GM18511 (cell line): Measurements from ENCODE around the gene PIEZO2.
"Not testable (repeated sequence)": the region's sequence is repeated elsewhere in the genome, so short reads cannot be mapped to it uniquely, and the experiment has no call there.

Source experiments
- ATAC-seq: cut with Tn5 transposase; IDR thresholded peaks from one replicate; pipeline ENCODE4 v1.9.1; 2021; ENCODE audit warnings: mild to moderate bottlenecking, moderate library complexity; ENCODE audit not compliant: unreplicated experiment

Gene PIEZO2

DNA sequence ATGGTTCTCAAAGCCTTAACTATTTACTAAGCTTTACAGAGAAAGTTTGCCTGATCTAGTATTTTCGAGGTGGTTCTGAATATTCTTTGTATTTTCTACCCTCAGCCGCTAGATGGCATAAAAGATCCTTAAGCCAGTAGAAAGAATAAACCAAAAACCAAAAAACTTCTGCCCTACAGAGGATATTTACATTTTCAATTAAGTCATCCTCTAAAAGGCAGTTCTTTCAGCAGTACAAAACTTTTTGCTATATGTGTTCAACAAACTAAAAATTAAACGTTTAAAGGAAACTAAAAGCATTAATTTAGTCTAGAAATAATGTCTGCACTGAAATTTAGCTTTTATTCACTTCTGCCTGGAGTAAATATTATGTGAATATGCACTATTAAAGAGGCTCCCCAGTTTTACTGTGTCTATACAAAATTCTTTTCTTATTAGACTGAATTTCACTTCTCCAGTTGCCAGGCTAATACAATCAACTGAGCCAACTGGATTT, 297.5 kb downstream of the PIEZO2 start:
- no peak for ATAC-seq

DNA sequence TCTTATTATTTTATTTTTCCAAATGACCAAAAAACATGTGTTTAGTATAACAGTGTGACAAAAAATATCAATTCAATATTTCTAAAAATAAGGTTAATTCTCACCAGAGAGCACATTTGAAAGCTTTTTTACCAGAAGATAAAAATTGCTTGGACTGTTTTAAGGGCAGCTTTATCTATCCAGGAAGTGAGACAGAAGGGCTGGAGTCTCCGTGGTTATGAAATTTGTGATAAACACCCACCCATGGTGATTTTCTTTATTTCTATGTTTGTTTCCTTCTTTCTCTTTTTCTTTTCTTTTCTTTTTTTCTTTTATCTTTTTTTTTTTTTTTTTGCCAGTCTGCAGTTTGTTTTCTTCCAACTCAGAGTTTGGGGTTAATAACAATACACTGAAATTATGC, 298.5 kb downstream of the PIEZO2 start:
- ATAC-seq, result no peak

DNA sequence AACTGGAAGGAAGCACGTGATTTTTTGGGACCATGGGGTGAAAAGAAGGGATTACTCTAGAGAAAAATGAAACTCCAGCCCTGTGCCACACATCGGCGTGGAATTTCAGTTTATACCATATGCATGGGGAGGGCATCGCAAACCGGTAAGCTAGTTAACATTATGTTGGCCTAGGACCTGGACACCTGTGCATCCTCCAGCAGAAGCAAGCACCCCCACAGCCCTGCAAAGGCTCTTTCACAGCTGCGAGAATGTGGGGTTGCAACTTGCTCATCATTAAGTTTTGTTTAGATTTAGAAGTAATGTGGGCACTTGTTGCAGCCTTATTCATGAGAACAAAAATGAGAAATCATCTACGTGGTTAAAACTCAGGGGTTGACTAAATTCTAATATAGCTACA, 299.2 kb downstream of the PIEZO2 start:
- ATAC-seq, result no peak

DNA sequence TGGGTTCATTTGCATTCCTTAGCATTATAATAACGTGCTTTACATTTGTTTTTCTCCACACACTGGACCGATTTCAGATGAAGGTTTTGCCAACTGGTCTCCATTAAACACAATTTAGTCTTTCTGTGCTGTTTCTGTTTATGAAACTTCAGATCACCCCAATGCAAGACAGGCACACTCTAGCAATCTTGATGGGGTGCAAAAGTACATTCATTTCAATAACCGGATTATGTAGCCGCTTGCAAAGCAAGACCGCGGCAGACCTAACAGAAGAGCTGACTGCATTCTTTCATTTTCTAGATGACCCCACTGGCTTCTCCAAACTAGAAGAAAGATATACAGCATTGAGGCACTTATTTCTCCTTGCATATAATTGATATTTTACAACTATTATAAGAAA, 301.5 kb downstream of the PIEZO2 start:
- no peak for ATAC-seq

DNA sequence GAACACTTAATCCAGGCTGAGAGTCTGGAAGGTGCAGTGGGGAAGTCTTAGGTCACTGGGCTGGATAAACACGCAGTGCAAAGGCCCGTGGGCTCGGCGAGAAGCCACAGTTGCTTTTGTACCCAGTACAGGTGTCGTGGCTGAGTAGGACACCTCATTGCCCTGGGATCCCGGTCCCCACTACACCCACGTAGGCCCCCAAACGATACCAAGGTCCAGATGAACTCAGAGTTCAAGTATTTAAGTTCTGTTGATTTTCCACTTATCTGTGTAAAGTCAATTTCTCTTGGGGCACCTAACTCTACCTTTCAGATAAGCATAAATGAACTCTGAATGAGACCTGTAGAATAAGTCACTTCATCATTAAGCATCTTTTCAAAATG, 302.0 kb downstream of the PIEZO2 start:
- ATAC-seq, result no peak

DNA sequence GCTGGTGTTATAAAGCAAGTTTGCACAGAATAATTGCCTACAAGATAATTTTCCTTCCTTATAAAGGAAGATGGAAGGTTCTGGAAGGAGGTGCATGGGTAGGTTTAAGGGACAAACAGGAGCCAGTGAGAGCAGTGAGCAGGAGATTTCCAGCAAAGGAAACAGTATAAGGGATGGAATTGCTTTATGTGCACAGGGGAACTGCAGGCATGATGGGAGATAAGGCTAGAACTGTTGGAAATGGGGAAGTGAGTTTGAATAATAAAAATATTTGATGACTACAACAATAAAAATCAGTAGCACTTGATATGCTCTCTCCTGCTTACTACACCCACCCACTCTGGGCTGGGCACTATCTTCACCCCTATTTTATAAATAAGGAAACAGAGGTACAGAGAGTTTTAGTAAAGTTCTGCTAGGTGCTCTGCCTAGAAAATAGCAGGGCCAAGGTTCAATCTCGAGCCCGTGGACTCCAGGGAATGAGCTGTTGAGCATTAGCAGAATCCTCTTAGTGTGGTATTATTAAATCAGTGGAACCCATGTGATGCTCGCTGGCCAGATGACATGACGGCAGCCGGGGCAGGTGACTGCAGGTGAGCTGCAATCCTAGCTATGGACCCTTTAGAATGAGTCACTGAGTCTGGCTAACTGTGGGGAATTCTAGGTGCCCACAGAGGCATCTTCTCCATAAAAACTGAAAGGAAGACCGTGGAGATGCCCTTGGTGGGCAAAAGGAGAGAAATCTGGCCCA, 302.5 kb downstream of the PIEZO2 start:
- ATAC-seq, result no peak

DNA sequence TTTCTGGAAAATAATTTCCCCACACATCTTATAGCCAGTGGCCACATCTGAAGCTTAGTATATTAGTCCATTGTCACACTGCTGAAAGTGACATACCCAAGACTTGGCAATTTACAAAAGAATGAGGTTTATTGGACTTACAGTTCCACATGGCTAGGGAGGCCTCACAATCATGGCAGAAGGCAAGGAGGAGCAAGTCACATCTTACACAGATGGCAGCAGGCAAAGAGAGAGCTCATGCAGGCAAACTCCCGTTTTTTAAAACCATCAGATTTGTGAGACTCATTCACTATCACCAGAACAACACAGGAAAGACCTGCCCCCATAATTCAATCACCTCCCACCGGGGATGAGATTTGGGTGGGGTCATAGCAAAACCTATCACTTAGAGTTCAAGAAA, 303.3 kb downstream of the PIEZO2 start:
- not testable (repeated sequence) for ATAC-seq

DNA sequence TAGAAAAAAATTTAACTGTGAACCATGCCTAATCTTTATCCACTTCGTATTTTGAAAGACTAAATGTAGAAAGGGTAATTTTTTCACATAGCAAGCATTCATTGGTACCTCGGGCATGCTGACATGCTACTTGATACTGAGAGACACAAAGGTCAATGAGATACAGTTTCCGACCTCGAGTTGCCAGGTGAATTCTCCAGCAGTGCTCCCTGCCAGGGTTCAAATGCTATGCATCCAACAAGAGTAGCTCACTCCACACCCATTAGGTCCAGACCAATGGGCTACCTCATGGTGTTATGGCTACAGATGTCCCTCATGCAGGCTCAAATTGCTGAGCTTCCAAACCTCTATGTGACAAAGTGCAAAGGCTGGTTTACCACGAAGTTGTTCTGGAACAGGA, 305.8 kb downstream of the PIEZO2 start:
- ATAC-seq, result no peak

DNA sequence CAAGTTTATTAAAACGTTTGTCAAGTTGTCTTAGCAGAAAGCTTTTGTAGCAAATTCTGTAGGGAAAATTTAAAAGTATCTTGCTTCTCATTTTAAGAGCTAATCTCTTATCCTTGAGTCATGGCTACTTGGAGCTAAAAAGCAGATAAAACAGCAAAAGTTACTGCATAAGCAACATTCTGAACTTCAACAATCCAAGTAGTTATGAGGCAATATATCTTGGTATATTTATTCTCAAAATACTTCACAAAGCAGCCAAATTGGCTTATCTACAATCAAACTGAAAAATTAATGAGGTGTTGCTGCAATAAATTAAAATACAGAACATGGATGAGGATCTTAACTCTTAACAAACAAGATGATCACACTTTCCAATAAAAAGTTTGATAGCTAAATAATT, 306.5 kb downstream of the PIEZO2 start:
- no peak for ATAC-seq

DNA sequence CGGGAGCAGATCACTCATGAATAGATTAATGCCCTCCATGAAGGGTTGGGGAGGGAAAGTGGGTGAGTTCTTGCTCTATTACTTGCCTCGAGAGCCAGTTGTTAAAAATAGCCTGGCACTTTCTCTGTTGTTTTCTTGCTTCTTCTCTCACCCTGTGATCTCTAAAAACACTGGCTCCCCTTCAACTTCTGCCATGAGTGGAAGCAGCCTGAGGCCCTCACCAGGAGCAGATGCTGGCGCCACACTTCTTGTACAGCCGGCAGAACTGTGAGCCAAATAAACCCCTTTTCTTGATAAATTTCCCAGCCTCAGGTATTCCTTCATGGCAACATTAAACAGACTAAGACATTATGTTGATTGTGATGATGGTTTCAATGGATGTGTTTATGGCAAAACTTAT, 307.0 kb downstream of the PIEZO2 start:
- no peak for ATAC-seq

DNA sequence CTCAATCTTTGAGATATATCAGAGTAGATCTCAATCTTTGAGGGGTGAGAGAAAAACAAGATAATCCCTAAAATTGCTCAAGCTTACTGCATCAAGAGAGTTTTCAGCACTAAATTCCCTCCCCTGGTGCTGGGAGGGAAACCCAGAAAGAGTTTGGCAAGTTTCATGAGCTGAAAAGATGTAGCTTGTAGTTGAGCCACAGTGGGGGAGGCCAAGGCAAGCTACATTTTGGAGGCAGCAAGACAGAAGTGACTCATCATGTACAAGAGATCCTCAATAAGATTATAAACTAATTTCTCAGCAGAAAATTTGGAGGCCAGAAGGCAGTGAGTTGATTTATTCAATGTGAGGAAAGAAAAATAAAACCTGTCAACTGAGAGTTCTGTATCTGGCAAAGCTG, 308.2 kb downstream of the PIEZO2 start:
- no peak for ATAC-seq

DNA sequence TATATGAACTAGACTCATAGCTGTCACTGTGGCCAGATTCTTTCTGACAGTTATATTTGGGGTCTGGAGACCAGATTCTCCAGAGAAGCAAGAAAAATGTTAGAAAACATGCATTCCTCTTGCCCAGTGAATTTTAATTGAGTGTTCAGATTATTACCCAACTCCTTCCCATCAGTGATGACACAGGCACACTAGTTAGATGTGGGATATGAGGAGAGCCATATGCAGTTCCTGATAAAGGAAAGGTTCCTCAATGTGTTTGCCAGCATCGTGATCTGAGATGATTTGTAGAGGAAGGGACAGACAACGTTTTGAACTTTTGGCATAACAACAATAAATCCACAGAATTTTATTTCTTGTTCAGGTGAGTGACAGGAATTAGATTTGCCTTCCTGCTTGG, 308.6 kb downstream of the PIEZO2 start:
- ATAC-seq, result no peak

DNA sequence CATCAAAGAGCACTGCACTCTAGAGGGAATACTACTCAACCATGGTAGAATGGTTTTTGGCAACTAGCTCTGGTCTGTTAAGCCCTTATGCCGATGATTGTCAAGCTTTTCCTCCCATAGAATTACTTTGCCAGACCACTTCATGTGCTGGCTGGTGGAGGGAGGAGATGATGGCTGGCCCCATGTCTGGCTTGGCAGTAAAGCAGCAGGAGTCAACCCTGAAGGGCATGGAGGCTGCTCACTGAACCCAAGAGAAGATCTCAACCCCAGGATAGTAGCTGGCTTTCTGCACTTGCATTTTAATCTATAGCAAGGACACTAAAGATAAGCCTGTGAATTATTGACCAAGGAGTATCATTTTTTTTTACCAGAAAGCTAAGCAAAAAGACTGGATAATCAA, 309.9 kb downstream of the PIEZO2 start:
- ATAC-seq, result no peak

DNA sequence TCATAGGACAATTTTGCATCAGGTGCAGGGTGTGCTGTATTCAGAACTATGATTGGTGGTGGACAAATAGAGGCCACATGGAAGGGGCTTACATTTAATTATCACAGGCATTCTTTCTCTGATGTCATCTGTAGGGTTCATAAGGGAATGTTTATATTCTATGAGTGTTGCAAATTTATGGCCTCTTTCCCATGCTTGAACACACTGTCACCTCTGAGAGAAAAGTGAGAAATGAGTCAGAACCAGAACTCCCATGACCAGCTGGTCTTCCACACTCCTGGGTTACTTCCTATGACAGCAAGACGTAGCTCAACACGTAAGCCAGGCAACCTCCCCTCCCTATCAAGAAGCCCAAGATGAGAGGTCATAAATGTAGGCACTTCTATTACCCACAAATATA, 310.8 kb downstream of the PIEZO2 start:
- ATAC-seq, result peak; percentile 85

DNA sequence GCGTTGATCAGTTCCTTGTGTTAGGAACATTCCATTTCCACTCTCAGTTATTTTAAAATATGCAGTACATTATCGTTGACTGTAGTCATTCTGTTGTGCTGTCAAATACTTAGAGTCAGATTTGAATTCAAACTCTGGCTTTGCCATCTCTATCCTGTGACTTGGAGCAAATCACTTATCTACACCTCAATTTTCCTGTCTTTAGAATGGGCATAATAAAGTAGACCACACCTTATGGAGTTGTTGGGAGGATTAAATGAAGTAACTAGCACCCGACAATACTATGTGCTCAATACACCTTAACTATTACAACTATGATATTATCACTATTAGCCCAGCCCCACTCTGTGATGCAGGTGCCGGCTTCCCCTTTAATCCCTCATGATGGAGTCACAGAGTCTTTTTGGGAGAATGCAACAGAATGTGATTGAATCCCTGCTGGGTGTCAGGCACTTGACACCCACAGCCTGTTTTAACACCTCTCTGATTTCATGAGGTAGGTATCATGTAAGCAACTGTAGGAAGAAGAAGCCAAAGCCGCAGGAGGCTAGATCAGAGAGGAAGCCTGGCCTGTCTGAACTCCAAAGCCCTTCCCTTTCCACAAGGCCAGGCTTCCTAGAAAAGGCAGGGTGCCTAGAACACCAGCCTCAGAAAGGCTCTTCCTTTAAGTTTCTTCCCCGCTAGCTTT, 315.1 kb downstream of the PIEZO2 start:
- ATAC-seq, result no peak

DNA sequence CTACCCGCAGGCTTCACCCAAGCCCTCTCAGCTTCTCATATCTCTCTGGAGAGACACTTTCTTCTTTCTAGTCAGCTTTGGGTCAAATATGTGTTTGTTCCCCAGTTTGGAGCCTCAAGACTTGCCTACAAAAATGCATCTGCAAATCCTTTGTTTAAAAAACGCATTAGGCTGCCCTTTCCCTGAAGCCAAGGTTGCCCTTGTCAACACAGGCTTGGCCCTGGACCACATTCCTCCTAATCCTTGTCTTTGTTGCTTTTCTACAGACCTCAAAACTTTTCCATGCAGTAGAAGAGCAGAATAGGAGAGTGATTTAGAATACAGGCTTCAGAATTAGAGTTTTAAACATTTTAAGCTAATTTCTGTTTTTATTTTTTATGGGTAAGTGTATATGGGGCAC, 315.7 kb downstream of the PIEZO2 start:
- ATAC-seq, result no peak

DNA sequence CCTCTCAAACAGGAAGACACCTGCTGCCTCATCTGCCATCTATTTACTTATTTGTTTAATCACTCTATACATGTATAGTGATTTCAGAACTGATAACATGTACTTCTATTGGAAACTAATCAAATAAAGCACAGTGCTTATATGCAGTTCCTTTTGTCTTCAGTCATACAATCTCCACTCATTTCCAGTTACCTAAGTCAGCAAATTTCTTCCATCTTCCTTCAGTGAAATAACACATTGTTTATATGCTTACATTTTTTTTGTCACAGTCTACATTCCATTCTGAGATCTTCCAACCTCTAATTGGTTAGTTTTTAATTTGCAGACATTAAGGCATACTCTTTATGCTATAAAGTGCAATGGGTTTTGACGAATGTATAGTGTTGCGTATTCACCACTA, 323.0 kb downstream of the PIEZO2 start:
- ATAC-seq, result no peak

DNA sequence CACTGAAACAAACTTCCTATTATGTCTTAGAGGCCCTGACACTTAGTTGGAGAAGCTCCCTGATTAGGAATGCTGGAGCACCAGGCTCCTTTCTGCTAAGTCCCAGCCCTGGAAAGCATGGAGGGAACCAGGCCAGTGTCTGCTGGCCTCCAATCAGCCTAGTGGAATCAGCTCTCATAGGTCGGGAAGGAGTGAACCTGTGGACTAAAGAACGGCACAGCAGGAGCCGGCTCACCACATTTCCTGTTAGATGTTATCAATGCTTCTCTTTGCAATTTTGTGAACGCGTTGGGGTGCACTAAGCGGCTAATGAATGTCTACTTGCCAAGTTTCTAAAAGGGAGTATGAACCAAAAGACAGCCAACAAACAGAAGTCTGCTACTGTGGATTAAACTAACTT, 326.9 kb downstream of the PIEZO2 start:
- ATAC-seq, result no peak

DNA sequence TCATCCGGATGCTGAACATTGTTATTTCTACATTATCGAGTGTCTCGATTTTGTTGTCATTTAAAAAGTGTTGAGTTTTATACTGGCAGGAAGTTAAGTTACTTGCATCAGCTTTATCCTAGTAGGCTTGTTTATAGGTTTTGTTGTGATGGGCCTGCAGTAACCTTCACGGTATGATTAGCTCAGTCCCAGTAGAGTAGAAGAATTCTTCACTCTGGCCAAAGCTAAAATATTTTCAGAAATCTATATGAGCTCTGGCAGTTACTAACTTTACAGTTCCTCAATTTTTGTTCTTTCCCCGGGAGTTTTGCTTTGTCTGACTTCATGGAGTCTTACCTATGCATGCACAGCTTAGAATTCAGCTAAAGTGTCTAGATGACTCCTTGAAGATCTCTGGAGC, 328.7 kb downstream of the PIEZO2 start:
- ATAC-seq, result no peak

DNA sequence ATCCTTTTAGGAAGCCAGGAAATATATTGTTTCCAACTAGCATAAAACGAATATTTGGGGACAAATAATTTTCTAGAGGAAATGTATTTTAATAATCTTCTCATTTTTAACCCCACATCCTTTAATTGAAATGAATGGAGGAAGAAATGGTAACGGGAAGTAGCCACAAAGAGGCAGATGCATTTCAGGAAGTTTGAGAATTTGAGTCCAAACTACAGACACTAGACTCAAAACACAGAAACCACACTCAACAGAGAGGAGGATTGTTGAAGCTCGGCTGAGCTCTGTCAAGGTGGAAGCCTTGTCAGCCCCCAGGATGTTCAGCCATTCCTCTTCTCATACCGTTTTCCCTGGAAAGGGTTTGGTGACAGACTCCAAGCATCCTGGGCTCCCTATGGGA, 335.0 kb downstream of the PIEZO2 start:
- ATAC-seq, result no peak

DNA sequence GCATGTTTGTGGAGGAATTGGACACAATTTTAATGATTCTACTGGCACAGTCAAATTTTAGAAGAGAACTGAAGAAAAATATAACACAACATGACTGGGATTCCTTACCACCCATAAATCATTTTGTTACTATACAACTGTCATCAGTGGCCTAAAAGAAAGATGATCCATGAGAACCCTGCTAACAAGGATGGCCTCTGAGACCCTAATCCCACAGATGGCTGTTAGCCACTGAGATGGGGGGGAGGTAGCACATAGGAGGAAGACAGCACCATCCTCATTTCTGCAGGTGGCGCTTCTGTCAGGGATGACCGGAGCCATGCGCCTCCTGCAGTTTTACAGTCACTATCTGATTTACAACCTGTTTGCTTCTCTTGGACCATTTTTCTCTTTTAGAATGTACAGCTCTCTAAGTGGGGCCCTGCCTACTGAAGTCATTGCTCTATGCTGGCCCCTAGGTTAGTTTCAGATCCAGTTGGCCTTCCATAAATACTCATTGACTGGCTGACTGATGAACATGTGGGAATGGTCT, 343.7 kb downstream of the PIEZO2 start:
- no peak for ATAC-seq

DNA sequence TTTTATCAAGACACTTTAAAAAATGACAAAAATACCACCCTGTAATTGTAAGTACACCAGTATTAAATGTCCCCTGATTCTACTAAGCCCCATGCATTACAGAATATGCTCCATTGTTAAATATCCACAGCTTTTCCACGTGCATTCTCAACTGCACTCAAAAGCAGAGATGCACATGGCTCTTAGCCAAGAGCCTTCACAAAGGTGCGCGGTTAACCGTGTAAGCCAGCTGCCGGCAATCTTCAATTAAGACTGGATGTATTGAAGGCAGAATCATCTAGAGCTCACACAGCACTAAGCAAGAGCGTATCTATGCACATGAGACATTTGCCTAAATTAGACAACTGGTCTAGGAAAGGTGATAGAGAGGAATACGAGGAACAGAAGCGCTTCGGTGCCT, 345.2 kb downstream of the PIEZO2 start:
- ATAC-seq, result no peak
